Measurements from ENCODE around the gene CNGB1.
"Not testable (repeated sequence)": the region's sequence is repeated elsewhere in the genome, so short reads cannot be mapped to it uniquely, and the experiment has no call there.

CNGB1 gene

GRCh38 chr16:57996406-57997175 lies 25.7 kb upstream of the CNGB1 start:
- DNase-seq = no peak

- DNase-seq = no peak
These were observed 24.9 kb upstream of the CNGB1 start for GRCh38 chr16:57995721-57996405.

DNA sequence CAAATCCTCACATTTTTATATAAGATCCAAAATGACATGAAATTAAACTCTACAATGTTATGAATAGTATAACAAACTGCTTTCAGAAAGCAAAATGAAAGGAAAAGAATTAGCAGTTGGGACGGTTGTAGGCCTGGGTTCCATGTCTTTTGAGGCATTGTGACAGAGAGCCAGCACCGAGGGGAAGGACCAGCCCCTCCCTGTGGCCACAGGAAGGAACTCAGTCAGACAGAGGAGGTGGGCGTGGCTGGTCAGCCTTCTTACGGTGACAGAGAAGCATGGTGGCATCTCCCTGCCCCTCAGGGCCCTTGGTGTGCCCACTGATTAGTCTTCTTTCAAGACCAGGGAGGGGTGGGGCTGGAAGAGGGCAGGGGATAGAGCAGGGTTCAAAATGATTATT lies 23.9 kb upstream of the CNGB1 start:
- DNase-seq = no peak

DNA sequence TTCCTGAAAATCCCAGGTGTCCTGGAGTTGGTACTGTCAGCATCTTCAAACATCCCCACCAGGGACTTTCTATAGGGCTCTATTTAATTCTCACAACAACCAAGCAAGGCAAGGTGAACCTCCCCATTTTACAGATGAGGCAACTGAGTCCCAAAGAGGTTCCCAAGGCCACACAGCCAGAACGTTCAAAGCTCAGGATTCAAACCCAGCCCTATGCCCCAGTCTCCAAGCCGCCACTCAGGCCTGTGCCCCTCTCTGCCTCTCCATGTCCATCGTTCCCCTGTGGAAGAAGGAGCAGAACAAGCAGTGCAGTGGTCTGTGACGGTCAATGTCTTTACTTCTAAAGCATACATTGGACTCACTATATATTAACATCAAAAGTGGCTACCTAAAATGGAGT lies 23.4 kb upstream of the CNGB1 start:
- DNase-seq = no peak

- DNase-seq = no peak
These were observed 23.0 kb upstream of the CNGB1 start for GRCh38 chr16:57993897-57994296.

- no peak for DNase-seq
These were observed 22.5 kb upstream of the CNGB1 start for GRCh38 chr16:57993438-57993837.

DNA sequence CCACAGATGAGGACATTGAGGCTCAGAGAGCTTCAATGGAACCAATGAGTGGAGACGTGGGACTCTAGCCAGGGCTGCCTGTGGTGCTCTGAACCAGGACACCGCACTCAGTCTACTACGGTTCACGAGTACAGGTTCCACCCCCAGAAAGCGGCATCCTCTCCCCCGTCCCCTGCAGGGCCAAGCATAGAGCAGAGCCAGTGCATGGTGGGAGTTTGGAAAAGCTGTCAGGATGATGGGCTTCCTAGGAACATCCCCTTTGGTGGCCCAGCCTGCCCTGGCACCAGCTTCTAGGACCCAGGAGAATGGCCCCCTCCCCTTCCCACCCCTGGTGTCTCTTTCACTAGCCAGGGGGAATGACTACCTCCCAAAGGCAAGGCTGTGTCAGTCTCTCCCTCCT lies 21.2 kb upstream of the CNGB1 start:
- no peak for DNase-seq

- no peak for DNase-seq
These were observed 20.7 kb upstream of the CNGB1 start for GRCh38 chr16:57991551-57992059.

GRCh38 chr16:57988929-57989328 lies 18.0 kb upstream of the CNGB1 start:
- peak; percentile 84 for DNase-seq

DNA sequence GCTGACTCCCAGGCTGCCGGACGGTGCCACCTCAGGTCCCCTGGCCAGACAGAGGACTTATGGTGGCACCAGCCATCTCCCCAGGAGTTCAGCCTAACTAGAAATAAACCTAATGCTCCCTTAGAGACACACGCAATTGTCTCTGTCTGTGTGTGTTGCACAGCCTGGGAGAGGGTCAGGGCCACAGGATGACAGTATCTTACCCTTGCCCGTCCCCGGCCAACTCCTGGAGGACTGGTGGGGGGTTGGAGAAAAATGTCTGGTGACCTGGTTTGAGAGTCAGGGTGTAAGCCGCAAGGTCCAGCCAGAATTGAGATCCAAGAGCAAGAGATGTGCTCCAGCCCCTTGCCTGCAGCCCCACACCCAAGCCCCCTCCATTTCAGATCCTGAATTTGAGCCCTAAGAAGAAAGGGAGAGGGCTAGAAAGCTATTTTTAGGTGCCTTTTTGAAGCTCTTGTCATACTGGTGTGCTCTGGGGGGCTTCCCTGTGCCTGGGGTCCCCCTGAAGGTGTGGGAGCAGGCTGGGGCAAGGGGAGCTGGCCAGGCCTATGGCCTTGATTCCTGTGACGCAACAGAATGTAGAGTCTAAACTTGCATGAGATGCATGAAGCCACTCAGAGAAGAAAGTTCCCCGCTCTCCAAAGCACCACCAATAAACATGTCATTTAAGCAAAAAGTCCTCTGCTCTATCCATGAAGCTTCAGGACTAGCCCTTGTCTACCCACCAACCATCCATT lies 16.7 kb upstream of the CNGB1 start:
- no peak for DNase-seq

GRCh38 chr16:57986196-57986595 lies 15.3 kb upstream of the CNGB1 start:
- no peak for DNase-seq

DNA sequence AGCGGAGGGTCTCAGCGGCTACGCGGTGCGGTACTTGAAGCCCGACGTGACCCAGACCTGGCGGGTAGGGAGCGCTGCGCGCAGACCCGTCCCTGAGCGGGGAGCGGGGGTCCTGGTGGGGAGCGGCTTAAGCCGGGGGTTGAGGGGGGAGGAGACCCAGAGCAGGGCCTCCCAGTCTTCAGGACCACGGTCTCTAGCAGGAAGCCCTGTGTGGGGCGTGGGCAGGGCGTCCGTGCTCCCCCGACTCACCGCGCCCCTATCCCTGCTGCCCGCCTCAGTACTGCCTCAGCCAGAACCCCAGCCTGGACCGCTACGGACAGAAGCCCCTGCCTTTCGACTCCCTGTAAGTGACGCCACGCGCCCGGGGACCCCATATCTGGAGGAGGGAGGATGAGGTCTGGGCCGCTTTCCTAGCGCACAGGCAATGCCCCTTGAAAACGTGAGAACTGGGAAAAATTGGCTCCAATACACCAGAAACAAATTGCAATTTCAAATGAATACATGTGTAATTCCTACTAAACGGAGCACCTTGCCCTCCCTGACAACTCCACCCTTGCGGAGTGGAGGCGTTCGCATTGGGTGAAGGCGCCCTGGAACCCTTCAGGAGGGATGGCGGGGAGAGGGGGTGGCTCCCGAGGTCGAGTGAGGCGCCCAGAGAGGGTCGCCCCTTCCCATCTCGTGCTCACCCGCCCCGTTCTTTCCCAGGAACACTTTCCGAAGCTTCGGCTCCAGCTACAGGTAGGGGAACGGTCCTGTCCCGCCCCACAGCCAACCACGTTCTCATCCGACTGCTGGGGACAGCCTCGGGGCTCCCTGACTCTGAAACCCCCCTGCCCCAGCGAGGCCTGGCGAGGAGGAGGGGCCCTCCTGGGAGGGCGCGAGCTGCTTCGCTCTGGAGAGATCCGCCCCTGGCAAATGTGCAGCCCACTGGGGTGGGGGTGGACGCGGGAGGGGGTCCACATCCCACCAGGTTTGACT lies 14.6 kb upstream of the CNGB1 start:
- DNase-seq = no peak

DNA sequence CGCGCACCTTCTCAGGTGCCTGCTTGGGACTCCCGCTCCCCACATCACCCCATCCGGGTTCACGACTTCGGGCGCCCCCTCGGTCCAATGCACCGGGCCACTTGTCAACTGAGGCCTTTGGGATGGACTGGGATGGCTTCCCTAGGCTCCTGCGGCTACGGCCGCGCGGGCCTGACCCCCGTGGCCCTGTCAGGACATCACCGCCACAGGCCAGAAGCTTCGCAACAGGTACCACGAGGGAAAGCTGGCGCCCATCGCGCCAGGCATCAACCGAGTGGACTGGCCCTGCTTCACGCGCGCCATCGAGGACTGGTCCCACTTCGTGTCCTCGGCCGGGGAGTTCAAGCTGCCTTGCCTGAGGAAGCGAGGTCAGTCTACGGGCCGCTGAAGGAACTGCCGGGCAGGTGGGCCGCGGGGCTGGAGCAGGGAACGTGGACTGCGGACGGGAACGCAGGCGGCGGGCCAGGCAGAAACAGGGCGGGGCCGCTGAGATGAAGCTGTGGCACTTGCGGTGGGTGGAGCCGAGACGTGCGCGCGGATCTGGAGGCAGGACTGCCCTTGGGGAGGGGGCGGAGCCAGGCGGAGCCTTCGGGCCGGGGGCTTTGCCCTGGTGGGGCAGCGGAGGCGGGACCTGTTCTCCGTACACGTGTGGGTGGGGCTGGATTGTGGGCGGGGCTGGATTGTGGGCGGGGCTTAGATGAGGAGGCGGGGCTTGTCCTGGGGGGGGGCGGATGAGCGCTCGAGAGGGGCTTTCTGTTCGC lies 13.7 kb upstream of the CNGB1 start:
- DNase-seq = no peak

GRCh38 chr16:57982385-57982784 lies 11.5 kb upstream of the CNGB1 start:
- DNase-seq = no peak

GRCh38 chr16:57981636-57982035 lies 10.7 kb upstream of the CNGB1 start:
- no peak for DNase-seq

GRCh38 chr16:57979006-57979585 lies 8.2 kb upstream of the CNGB1 start:
- no peak for DNase-seq

- DNase-seq = not testable (repeated sequence)
These were observed 7.1 kb upstream of the CNGB1 start for GRCh38 chr16:57978070-57978465.

DNA sequence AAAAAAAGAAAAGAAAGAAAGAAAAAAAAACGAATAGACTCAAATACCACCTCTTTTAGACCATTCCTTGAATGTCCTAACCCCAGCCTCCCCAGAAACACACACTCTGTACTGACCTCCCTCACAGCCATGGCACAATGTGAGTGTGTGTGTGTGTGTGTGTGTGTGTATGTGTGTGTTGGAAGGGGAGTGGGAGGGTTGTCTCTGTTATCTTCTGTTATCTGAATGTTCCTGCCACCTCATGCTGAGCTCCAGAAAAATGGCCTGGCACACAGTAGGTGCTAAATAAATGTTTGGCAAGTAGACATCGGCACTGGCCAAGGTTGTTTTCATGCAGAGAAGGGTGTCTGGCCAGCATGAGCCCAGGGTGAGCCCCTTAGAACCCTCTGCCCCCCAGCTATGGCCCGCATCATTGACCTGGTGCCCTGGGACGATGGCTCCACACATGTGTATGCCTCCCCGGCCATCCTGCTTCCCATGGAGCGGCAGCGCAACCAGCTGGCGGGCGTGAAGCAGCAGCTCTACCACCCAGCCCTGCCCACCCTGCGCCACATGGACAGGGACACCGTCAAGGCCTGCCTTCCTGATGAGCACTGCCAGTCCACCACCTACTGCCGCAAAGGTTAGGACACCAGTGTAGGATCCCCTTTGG lies 6.6 kb upstream of the CNGB1 start:
- DNase-seq = no peak

DNA sequence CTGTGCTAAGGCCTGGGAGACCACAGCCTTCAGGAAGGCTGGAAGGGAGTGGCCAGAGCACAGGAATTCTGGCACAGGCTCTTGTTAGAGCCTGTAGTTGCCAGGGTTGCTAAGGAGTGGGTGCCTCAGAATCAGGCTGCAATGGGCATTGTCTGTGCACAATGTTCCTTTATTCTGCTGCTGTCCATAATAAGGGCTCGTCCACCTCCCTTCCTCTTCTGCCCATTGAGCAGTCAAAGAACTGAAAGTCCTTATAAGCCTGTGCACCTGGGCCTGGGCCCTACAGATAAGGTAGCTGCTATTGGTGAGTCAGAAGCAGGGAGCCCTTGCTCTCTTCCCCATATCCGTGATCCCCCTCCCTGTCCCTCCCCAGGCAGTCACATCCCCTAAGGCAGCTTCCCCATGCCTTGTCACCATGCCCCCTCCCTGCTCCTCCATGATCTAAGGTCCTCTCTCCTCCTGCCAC lies 5.4 kb upstream of the CNGB1 start:
- no peak for DNase-seq

DNA sequence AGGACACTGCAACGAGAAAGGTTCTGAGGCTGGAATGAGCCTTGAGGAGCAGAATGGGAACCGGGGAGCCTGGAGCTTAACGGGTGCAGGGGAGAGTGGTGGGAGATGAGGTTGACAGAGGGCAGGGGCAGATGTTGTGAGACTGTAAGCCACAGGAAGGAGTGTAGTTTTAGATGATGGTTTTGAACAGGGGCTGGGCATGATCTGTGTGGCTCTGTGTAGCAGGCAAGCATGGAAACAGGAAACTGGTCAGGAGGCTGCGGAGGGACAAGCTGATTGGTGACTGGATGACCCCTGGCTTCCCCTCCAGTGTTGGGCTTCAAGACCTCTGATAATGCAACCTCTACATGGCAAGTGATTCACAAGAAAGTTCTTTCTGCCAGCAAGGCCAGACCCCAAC lies 1.4 kb upstream of the CNGB1 start:
- DNase-seq = no peak

- DNase-seq = no peak
These were observed 920 bp upstream of the CNGB1 start for GRCh38 chr16:57971848-57972247.

Measured in DMS153 (cell line).